Heart right ventricle (tissue), 16 donors: ENCODE data around the gene SUMF1. TPM values are rescaled to one million over a fixed set of nuclear protein-coding genes. Genes with fewer than 3 reads are reported as not detected.

ENCODE experiments used
- ATAC-seq, 8 donors: fragments of 200-7000 bp; cut with Tn5 transposase; one replicate each; pipeline ENCODE4 v1.9.1; 2020; ENCODE audit warnings: mild to moderate bottlenecking in 8 of 8, moderate library complexity in 8 of 8, moderate number of reproducible peaks in 1 of 8
- DNase-seq, 2 donors: peaks; one replicate each; pipeline ENCODE4 v3.0.0-alpha.2; 2020
- H3K27ac ChIP-seq, 10 donors: fragments of 200-600 bp; sonication (generic) in 2 of 10; one replicate each; pipeline versions ENCODE4 v1.5.0 to v1.8.0; 2020 to 2022; ENCODE audit warnings: mild to moderate bottlenecking in 3 of 10
- H3K27me3 ChIP-seq, 7 donors: fragments of 200-600 bp; one replicate each; pipeline ENCODE4 v1.8.0; 2021 to 2022; ENCODE audit warnings: mild to moderate bottlenecking in 2 of 7
- H3K36me3 ChIP-seq, 9 donors: fragments of 200-600 bp; sonication (generic) in 1 of 9; one replicate each; pipeline versions ENCODE4 v1.5.0 to v1.8.0; 2020 to 2022; ENCODE audit warnings: mild to moderate bottlenecking in 2 of 9
- H3K4me1 ChIP-seq, 9 donors: fragments of 200-600 bp; sonication (generic) in 1 of 9; one replicate each; pipeline versions ENCODE4 v1.5.0 to v1.8.0; 2020 to 2022; ENCODE audit warnings: mild to moderate bottlenecking in 4 of 9
- H3K4me3 ChIP-seq, 10 donors: fragments of 200-600 bp; sonication (generic) in 2 of 10; one replicate each; pipeline versions ENCODE4 v1.5.0 to v1.8.0; 2020 to 2022; ENCODE audit warnings: mild to moderate bottlenecking in 7 of 10, moderate library complexity in 2 of 10
- H3K9me3 ChIP-seq, 11 donors: fragments of 200-600 bp in 10 of 11; sonication (generic) in 2 of 11; one replicate each; pipeline versions ENCODE4 v1.5.0 to v1.8.0; 2013 to 2022; ENCODE audit warnings: mild to moderate bottlenecking in 2 of 11, control low read depth in 1 of 11, moderate library complexity in 1 of 11
- CTCF ChIP-seq, 9 donors: fragments of 200-600 bp; sonication (generic) in 2 of 9; IDR thresholded peaks; one replicate each; pipeline versions ENCODE4 v1.5.0 to v1.8.0; 2021 to 2022; ENCODE audit warnings: antibody characterized with exemption in 9 of 9, mild to moderate bottlenecking in 5 of 9, moderate library complexity in 1 of 9
- WGBS, 2 donors: extraction: QIAGEN DNeasy Blood & Tissue Kit; methylation state at CpG; one replicate each; pipeline ENCODE4 v1.1.7; 2013; ENCODE audit warnings: inconsistent platforms in 1 of 2; 5-methylcytosine and 5-hydroxymethylcytosine counted together
- intact Hi-C, 10 donors: fragments of 100-400 bp; cut with DNase I; formaldehyde crosslinking; loops; one replicate each; pipeline versions ENCODE4 v1.11.1 to v1.14.2; 2022
- polyA plus RNA-seq, 2 donors: library from polyadenylated mRNA; stranded (reverse); fragments of 200-250 nt; gene quantifications; one replicate each; pipeline ENCODE4 v1.2.3, GENCODE V29; 2013
- total RNA-seq, 10 donors: library from RNA; stranded (reverse); fragmentation: NEBNext Ultra II Directional in 3 of 10; extraction: Animal tissue kit (Norgen Biotek cat#: 25700) in 3 of 10; gene quantifications; one replicate each; pipeline versions ENCODE4 v1.2.1 to v1.2.4, GENCODE V29; 2021 to 2023
- donor health status: Arrhythmogenic right ventricular cardiomyopathy.
- donor health status: ischemic (EF 13 %, LVEDD 7.1; RV severe dilation, severe dysfunction).
- donor health status: healthy with polysubstance abuse.
- donor health status: DM: no; HTN: yes; CAD: no.
- donor health status: DM: no; HTN: no; CAD: no.
- donor health status: ischemic (EF 25% LVEDD 6.9; RV normal size, moderate dysfunction).
- donor health status: ischemic (EF 25% LVEDD 5.7; RV mildly dilated, moderate dysfunction).
- donor health status: healthy.
- donor health status: DM: yes; HTN: yes; CAD: no.
- donor health status: Ischemic cardiomyopathy.
- donor health status: ischemic (EF 35%, LVEDD 5.7; RV mildly dilated, moderate dysfunction).
- donor health status: nonischemic (EF 11% LVEDD 7.7; RV severe dilation, severe dysfunction).
- donor health status: DM: yes; HTN: yes; CAD: no.
- donor health status: PGD.
- donor health status: ischemic (EF 29% LVEDD 5.4; RV normal size, mild dysfunction).
- donor health status: nonischemic (EF 23%, LVEDD 6.1; RV moderate dilation, normal function).

SUMF1 gene
- total and polyA plus RNA-seq, 12 donors: 3.7 to 15.1 (median 8.9) TPM

DNA sequence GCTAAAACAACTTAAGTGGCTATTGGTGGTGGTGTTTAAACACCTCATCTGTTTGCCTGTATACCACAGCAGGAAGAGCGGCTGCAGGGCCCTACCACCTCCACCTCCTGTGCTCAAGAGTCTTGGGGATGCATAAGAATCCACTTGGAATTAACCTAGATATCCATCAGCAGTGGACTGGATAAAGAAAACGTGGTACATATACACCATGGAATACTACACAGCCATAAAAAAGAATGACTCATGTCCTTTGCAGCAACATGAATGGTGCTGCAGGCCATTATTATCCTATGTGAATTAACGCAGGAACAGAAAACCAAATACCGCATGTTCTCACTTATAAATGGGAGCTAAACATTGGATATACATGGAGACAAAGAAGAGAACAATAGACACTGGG is 87.1 kb downstream of the SUMF1 start:
- no peak for DNase-seq
- Histone ChIP-seq H3K9me3 (peaks cover 0 to under 1% (median 0%) of the 10 kb centered on the region in 11 donors), H3K4me1 (no peaks in the 10 kb centered on the region), H3K36me3 (peaks cover 0 to 10% (median 6%) of the 10 kb centered on the region in 9 donors), H3K4me3 (no peak overlapping the region), H3K27ac (no peak overlapping the region), H3K27me3 (no peaks in the 10 kb centered on the region)
- ATAC-seq: no peak
- 96 to 97% methylated on average over 4 of the region's 4 CpGs for WGBS, 2 donors
- TF ChIP-seq CTCF (IDR thresholded peaks at IDR 0.05): no peak
- intact Hi-C loops: no loop called here

GRCh38 chr3:4376499-4376898 is 90.6 kb downstream of the SUMF1 start:
- intact Hi-C loops: no loop called here
- Histone ChIP-seq H3K27me3 (no peaks in the 10 kb centered on the region), H3K9me3 (peaks cover 0 to 23% (median 12%) of the 10 kb centered on the region in 11 donors), H3K4me3 (no peak overlapping the region), H3K36me3 (peaks cover 0 to 33% (median 15%) of the 10 kb centered on the region in 9 donors), H3K4me1 (no peaks in the 10 kb centered on the region), H3K27ac (no peak overlapping the region)
- WGBS, 2 donors: 92 to 94% methylated on average over 2 of the region's 2 CpGs
- no peak for TF ChIP-seq CTCF (IDR thresholded peaks at IDR 0.05)
- no peak for ATAC-seq
- DNase-seq: no peak

DNA sequence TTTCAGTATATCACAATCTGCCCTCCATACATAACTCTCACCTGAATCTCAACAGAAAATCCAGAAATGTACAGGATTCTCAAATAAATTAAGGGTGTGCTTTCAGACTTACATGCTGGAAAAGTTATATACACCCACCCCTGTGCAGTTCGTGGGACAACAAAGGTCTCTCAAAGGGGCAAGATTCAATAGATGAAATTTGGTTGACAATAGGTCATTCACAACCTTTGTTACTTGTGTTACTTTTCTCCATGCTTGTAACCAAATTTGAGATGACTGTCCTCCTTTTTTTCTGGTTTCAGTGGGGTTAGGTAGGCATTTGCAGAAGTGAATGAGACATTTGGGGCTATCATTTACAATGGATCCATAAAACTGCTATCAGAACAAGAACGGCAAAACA is 91.2 kb downstream of the SUMF1 start:
- no peak for TF ChIP-seq CTCF (IDR thresholded peaks at IDR 0.05)
- Histone ChIP-seq H3K9me3 (peaks cover 0 to 23% (median 12%) of the 10 kb centered on the region in 11 donors), H3K4me3 (no peak overlapping the region), H3K36me3 (peaks cover 0 to 33% (median 15%) of the 10 kb centered on the region in 9 donors), H3K27me3 (no peaks in the 10 kb centered on the region), H3K4me1 (no peaks in the 10 kb centered on the region), H3K27ac (no peak overlapping the region)
- DNase-seq: no peak
- ATAC-seq: no peak
- intact Hi-C loops: no loop called here
- WGBS, 2 donors: 94 to 96% methylated on average over 2 of the region's 2 CpGs

DNA sequence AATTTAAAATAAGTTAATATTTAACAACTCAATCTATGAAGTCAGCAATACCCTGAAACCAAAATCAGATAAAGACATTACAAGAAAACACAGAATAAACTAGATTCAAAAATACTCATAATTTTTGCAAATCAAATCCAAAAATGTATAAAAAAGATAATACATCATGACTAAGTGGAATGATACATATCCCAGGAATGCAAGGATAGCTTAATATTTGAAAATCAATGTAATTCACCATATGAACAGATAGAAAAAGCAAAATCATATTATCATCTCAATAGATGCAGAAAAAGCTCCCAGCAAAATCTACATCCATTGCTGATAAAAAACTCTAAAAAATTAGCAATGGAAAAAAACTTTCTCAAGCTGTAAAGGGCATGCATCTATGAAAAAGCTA is 93.4 kb downstream of the SUMF1 start:
- no peak overlapping the region for H3K4me3 ChIP-seq
- H3K36me3 ChIP-seq: peaks cover 0 to 33% (median 16%) of the 10 kb centered on the region in 9 donors
- H3K4me1 ChIP-seq: no peaks in the 10 kb centered on the region
- peaks cover 0 to 23% (median 12%) of the 10 kb centered on the region in 11 donors for H3K9me3 ChIP-seq
- ATAC-seq (no peak), DNase-seq (no peak)
- no peak for TF ChIP-seq CTCF (IDR thresholded peaks at IDR 0.05)
- intact Hi-C loops: no loop called here
- no peak overlapping the region for H3K27ac ChIP-seq
- no peaks in the 10 kb centered on the region for H3K27me3 ChIP-seq
